ENCODE results near the gene COLEC12.

DNA sequence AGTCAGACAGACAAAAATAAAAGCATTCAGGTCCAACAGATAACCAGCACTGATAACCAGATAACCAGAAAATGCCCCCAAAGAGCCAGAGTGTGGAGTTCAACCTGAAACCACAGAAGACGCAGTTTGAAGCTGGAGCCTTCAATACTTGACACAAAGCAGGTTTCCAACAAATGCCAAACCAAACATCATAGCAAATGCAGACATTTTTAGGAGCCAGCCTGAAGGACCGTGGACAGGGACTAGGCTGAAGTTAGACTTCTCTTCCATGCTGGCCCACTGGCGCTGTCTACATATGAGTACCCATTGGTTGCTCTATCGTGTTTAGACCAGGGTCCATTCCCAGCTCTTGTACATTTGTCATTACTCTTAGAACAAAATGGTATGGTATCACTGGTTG lies 9.9 kb downstream of the COLEC12 start:
- TF ChIP-seq, protein P1, sequence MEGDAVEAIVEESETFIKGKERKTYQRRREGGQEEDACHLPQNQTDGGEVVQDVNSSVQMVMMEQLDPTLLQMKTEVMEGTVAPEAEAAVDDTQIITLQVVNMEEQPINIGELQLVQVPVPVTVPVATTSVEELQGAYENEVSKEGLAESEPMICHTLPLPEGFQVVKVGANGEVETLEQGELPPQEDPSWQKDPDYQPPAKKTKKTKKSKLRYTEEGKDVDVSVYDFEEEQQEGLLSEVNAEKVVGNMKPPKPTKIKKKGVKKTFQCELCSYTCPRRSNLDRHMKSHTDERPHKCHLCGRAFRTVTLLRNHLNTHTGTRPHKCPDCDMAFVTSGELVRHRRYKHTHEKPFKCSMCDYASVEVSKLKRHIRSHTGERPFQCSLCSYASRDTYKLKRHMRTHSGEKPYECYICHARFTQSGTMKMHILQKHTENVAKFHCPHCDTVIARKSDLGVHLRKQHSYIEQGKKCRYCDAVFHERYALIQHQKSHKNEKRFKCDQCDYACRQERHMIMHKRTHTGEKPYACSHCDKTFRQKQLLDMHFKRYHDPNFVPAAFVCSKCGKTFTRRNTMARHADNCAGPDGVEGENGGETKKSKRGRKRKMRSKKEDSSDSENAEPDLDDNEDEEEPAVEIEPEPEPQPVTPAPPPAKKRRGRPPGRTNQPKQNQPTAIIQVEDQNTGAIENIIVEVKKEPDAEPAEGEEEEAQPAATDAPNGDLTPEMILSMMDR (IDR thresholded peaks at IDR 0.05) = no peak
- TF ChIP-seq POLR2A (IDR thresholded peaks at IDR 0.05) = no peak
- TF ChIP-seq POLR2AphosphoS5 (IDR thresholded peaks at IDR 0.05) = no peak
